ENCODE measurements around the gene PWWP2B.

DNA sequence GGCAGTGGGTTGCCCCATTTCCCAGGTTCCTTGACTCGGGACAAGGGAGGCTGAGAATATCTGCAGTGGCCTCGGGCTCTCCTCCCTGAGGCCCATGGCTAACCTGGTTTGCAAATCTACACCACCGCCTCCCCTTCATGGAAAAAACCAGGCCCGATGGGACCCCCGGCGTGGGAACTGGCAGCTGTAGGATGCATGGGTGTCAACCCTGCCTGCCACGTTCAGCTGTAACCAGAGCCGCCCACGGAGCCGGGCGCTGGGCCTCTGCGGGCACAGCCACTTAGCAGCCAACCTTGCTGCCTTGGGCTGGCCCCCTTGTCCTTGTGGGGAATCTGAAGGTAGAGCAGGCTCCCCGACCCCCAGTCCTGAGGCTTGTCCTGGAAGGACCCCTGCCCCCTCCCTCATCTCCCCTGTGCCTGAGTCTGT, 1.6 kb downstream of the PWWP2B start:
- TF ChIP-seq, protein P1, sequence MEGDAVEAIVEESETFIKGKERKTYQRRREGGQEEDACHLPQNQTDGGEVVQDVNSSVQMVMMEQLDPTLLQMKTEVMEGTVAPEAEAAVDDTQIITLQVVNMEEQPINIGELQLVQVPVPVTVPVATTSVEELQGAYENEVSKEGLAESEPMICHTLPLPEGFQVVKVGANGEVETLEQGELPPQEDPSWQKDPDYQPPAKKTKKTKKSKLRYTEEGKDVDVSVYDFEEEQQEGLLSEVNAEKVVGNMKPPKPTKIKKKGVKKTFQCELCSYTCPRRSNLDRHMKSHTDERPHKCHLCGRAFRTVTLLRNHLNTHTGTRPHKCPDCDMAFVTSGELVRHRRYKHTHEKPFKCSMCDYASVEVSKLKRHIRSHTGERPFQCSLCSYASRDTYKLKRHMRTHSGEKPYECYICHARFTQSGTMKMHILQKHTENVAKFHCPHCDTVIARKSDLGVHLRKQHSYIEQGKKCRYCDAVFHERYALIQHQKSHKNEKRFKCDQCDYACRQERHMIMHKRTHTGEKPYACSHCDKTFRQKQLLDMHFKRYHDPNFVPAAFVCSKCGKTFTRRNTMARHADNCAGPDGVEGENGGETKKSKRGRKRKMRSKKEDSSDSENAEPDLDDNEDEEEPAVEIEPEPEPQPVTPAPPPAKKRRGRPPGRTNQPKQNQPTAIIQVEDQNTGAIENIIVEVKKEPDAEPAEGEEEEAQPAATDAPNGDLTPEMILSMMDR (IDR thresholded peaks at IDR 0.05; ENCODE audit: low read length) = no peak
- TF ChIP-seq EZH2 (IDR thresholded peaks at IDR 0.05; ENCODE audit: borderline replicate concordance, low read length) = no peak

Data from OCI-LY1 (cell line).